Subcutaneous abdominal adipose tissue (tissue), 5 donors: ENCODE results near the gene TRIM14.

Experiments
- H3K27ac ChIP-seq: one replicate; pipeline ENCODE4 v1.7.0; 2013; ENCODE audit warnings: low read depth, mild to moderate bottlenecking, inconsistent platforms, low read length, moderate library complexity
- H3K27me3 ChIP-seq, 5 donors: one replicate each; pipeline ENCODE4 v1.7.0; 2013; ENCODE audit warnings: low read length in 5 of 5, inconsistent platforms in 1 of 5; ENCODE audit not compliant: control insufficient read depth in 5 of 5, insufficient read depth in 4 of 5
- H3K36me3 ChIP-seq, 5 donors: one replicate each; pipeline ENCODE4 v1.7.0; 2013; ENCODE audit warnings: low read length in 5 of 5; ENCODE audit not compliant: control insufficient read depth in 5 of 5, insufficient read depth in 5 of 5
- H3K4me1 ChIP-seq, 5 donors: one replicate each; pipeline ENCODE4 v1.7.0; 2013; ENCODE audit warnings: low read length in 5 of 5, mild to moderate bottlenecking in 3 of 5, moderate library complexity in 1 of 5; ENCODE audit not compliant: control insufficient read depth in 5 of 5, insufficient read depth in 5 of 5
- H3K4me3 ChIP-seq, 5 donors: one replicate each; pipeline ENCODE4 v1.7.0; 2013; ENCODE audit warnings: low read length in 5 of 5, low read depth in 1 of 5
- H3K9ac ChIP-seq, 5 donors: one replicate each; pipeline ENCODE4 v1.7.0; 2013; ENCODE audit warnings: low read length in 5 of 5, mild to moderate bottlenecking in 4 of 5, moderate library complexity in 3 of 5
- H3K9me3 ChIP-seq, 5 donors: one replicate each; pipeline ENCODE4 v1.7.0; 2013; ENCODE audit warnings: low read length in 5 of 5; ENCODE audit not compliant: control insufficient read depth in 5 of 5
- donor health status: healthy.
- donor health status: healthy.
- donor health status: healthy.
- donor health status: healthy.
- donor health status: healthy.

The TRIM14 gene

GRCh38 chr9:98064623-98065392, 54.2 kb downstream of the TRIM14 start:
- no peak overlapping the region for H3K9ac ChIP-seq
- H3K27ac ChIP-seq = no peak overlapping the region
- H3K9me3 ChIP-seq = no peaks in the 10 kb centered on the region
- peaks cover 0 to 5% (median 1%) of the 10 kb centered on the region in 5 donors for H3K4me1 ChIP-seq
- H3K36me3 ChIP-seq = peaks cover 0 to 46% (median 28%) of the 10 kb centered on the region in 5 donors
- H3K27me3 ChIP-seq = no peaks in the 10 kb centered on the region
- no peak overlapping the region for H3K4me3 ChIP-seq

DNA sequence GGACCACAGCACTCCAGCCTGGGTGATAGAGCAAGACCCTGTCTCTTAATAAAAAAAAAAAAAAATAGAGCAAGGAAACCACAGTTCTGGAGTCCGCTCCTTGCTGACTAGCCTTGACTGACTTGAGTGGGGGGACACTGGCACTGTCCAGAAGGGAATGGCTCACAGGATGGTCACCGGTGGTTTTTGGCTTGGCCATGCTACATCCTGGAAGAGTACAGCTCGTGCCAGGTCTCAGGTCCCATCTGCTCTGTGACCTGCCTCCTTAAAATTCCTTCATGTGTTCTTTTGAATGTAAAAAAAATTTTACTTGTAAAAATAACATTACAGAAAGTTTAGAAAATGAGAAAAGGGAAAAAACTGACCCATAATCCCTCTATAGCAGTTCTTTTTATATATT, 56.9 kb downstream of the TRIM14 start:
- no peak overlapping the region for H3K9ac ChIP-seq
- H3K36me3 ChIP-seq = peaks cover 0 to 44% (median 28%) of the 10 kb centered on the region in 5 donors
- no peaks in the 10 kb centered on the region for H3K9me3 ChIP-seq
- H3K27ac ChIP-seq = no peak overlapping the region
- no peak overlapping the region for H3K4me3 ChIP-seq
- no peaks in the 10 kb centered on the region for H3K27me3 ChIP-seq
- H3K4me1 ChIP-seq = peaks cover 0 to 19% (median 11%) of the 10 kb centered on the region in 5 donors

DNA sequence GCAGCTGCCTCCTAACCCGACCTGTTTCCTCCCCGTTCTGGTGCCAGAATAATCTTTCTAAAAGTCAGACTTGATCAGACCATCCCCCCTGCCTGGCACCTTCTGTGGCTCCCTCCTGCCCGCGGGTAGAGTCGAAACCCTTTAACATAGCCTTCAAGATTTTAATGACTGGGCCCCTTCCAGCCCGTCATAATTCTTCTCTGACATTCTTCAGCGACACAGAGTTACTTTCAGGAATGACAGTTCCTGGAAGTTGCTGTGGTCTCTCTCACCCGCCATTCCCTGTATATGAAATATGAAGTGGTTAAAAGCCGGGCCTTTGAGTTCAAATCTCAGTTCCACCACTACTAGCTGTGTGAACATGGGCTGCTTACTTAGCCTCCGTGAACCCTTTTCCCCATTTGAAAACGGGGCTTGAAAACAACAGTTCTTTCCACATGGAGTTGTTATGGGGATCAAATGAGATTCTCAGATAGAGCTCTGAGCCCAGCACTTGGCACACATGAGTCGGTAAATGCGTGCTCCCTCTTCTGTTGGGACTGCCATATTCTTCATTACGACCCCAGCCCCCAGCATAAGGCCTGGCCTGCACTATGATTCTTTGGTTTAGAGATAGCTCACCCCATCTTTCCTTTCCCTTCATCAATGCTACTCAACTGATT, 61.8 kb downstream of the TRIM14 start:
- peak overlapping the region; percentile 94 for H3K27ac ChIP-seq
- H3K4me1 ChIP-seq = peaks cover 0 to 22% (median 18%) of the 10 kb centered on the region in 5 donors
- H3K36me3 ChIP-seq = peaks cover 0 to 13% (median 8%) of the 10 kb centered on the region in 5 donors
- H3K27me3 ChIP-seq = no peaks in the 10 kb centered on the region
- peak overlapping the region; percentile 74 to 92 (median 83) for H3K4me3 ChIP-seq
- no peaks in the 10 kb centered on the region for H3K9me3 ChIP-seq
- peak overlapping the region; percentile 16 to 96 (median 90) for H3K9ac ChIP-seq

GRCh38 chr9:98056269-98057137, 62.5 kb downstream of the TRIM14 start, which contains the start of gene NANS:
TSS of gene NANS (plus strand) at chr9:98056732. CDS start at chr9:98056809, 77 bp downstream.
- H3K9me3 ChIP-seq = no peaks in the 10 kb centered on the region
- peak within 1 kb of the TSS; percentile 94 for H3K27ac ChIP-seq
- H3K4me1 ChIP-seq = peaks cover 0 to 22% (median 18%) of the 10 kb centered on the region in 5 donors
- H3K27me3 ChIP-seq = no peaks in the 10 kb centered on the region
- peak within 1 kb of the TSS; percentile 74 to 92 (median 83) for H3K4me3 ChIP-seq
- H3K36me3 ChIP-seq = peaks cover 0 to 7% (median 6%) of the 10 kb centered on the region in 5 donors
- peak within 1 kb of the TSS; percentile 16 to 96 (median 90) for H3K9ac ChIP-seq

- Histone ChIP-seq H3K27ac (no peak overlapping the region), H3K27me3 (no peaks in the 10 kb centered on the region), H3K36me3 (no peaks in the 10 kb centered on the region), H3K4me1 (peaks cover 0 to 22% (median 15%) of the 10 kb centered on the region in 5 donors), H3K9ac (no peak overlapping the region), H3K4me3 (no peak overlapping the region), H3K9me3 (no peaks in the 10 kb centered on the region)
Measured at GRCh38 chr9:98054376-98054951, 64.6 kb downstream of the TRIM14 start.

DNA sequence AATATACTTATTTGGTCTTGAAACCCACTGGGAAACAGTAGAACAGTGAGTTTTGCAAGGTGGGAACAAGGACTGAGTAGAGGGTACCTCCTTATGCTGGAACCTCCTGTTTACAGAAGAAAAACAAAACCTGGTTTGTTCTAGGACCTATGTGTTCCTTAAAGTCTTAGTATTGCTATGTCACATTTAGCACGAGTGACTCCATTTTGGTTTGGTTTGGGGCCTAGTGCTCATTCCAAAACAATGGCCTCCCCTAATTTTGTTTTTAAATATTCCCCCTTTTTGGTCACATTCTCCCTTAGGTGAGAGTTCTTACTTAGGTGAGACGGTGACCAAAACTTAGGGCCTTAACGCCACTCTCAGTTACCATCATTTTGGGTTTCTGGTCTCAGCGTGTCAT, 68.7 kb downstream of the TRIM14 start:
- no peak overlapping the region for H3K9ac ChIP-seq
- no peak overlapping the region for H3K27ac ChIP-seq
- H3K4me3 ChIP-seq = no peak overlapping the region
- no peaks in the 10 kb centered on the region for H3K9me3 ChIP-seq
- peaks cover 0 to 9% (median 6%) of the 10 kb centered on the region in 5 donors for H3K4me1 ChIP-seq
- no peaks in the 10 kb centered on the region for H3K36me3 ChIP-seq
- H3K27me3 ChIP-seq = no peaks in the 10 kb centered on the region

DNA sequence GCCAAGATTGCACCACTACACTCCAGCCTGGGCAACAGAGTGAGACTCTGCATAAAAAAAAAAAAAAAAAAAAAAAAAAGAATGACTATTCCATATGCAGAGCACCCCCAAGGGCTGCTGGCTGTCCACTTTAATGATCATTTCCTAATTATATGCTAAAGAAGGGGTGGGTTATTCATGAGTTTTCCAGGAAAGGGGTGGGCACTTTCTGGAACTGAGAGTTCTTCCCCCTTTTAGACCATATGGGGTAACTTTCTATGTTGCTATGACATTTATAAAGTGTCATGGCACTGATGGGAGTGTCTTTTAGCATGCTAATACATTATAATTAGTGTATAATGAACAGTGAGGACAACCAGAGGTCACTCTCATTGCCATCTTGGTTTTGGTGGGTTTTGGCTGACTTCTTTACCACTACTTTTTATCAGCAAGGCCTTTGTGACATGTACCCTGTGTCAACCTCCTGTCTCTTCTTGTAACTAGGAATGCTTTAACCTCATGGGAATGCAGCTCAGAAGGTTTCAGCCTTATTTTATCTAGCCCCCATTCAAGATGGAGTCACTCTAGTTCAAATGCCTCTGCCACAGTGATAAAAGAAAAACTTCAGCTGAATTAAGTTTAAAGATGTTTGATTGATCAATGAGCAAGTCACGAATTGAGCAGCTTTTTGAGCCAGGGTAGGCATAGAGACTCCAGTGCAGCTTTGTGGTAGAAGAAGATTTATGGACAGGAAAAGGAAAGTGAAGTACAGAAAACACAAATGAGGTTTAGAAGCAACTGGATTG, 69.5 kb downstream of the TRIM14 start:
- Histone ChIP-seq H3K4me3 (no peak overlapping the region), H3K9ac (no peak overlapping the region), H3K27me3 (no peaks in the 10 kb centered on the region), H3K36me3 (no peaks in the 10 kb centered on the region), H3K9me3 (no peaks in the 10 kb centered on the region), H3K27ac (no peak overlapping the region), H3K4me1 (peaks cover 0 to 9% (median 8%) of the 10 kb centered on the region in 5 donors)

DNA sequence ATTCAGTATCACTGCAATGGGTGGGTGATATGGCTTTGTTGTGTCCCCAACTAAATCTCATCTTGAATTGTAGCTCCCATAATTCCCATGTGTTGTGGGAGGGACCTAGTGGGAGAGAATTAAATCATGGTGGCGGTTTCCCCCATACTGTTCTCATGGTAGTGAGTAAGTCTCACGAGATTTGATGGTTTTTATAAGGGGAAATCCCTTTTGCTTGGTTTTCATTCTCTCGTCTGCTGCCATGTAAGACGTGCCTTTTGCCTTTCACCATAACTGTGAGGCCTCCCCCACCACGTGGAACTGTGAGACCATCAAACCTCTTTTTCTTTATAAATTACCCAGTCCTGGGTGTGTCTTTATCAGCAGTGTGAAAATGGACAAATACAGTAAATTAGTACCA, 72.0 kb downstream of the TRIM14 start:
- no peak overlapping the region for H3K27ac ChIP-seq
- H3K9me3 ChIP-seq = no peaks in the 10 kb centered on the region
- no peaks in the 10 kb centered on the region for H3K36me3 ChIP-seq
- no peak overlapping the region for H3K4me3 ChIP-seq
- H3K4me1 ChIP-seq = peaks cover 0 to 9% (median 8%) of the 10 kb centered on the region in 5 donors
- H3K9ac ChIP-seq = no peak overlapping the region
- no peaks in the 10 kb centered on the region for H3K27me3 ChIP-seq

DNA sequence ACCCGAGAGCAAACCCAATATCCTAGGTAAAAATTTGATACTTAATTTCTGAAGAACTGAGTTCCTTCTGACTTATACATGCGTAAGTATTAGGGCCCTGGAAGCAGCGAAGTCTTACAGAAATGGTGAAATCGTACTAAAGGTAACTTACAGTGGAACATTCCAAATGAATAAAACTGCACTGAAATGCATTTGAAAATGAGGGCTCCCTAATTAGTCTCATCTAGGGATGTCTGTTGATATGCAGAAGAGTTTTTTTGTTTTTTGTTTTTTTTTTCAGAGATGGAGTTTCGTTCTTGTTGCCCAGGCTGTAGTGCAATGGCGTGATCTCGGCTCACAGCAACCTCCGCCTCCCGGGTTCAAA, 72.9 kb downstream of the TRIM14 start:
- H3K27me3 ChIP-seq = no peaks in the 10 kb centered on the region
- no peaks in the 10 kb centered on the region for H3K9me3 ChIP-seq
- no peak overlapping the region for H3K27ac ChIP-seq
- peaks cover 0 to 9% (median 8%) of the 10 kb centered on the region in 5 donors for H3K4me1 ChIP-seq
- no peaks in the 10 kb centered on the region for H3K36me3 ChIP-seq
- no peak overlapping the region for H3K9ac ChIP-seq
- H3K4me3 ChIP-seq = no peak overlapping the region
